Measurements from ENCODE around the gene GADD45G. TPM values are rescaled to one million over a fixed set of nuclear protein-coding genes. Genes with fewer than 3 reads are reported as not detected.

GADD45G gene
- total and polyA plus RNA-seq, 10 of the 15 experiments (the other 5 are each of a cell fraction or from before 2014, with no cell fraction given): 0.07 to 1.00 (median 0.29) TPM; not detected in 4

- ChIA-PET RAD21 (ENCODE audit: unreplicated experiment) (interaction anchor here (0.5 to 6.3 kb wide), 15 partner anchors 23 to 628 kb away, joined by 3 to 125 read pairs (median 5); no protein-coding TSS in a partner anchor), POLR2A (interaction anchor here (0.6 kb wide), 1 partner anchor 1135 kb away, joined by 3 read pairs; no protein-coding TSS in a partner anchor), CTCF (interaction anchor here (0.7 to 10.1 kb wide), 39 partner anchors 10 to 1274 kb away, joined by 3 to 282 read pairs (median 4); no protein-coding TSS in a partner anchor), SMC1A (ENCODE audit: uncharacterized antibody, unreplicated experiment) (interaction anchor here (0.7 to 6.4 kb wide), 20 partner anchors 16 to 1271 kb away, joined by 3 to 89 read pairs (median 4); no protein-coding TSS in a partner anchor)
- Histone ChIP-seq H3K36me3 (ENCODE audit: control insufficient read depth in 2 of 2, insufficient read depth in 2 of 2, low read length in 1 of 2) (no peaks in the 10 kb centered on the region), H3K9ac (ENCODE audit: control insufficient read depth, insufficient read depth, low read length) (no peak overlapping the region), H3K27me3 (replicated peaks in 1 of 2; ENCODE audit: control insufficient read depth in 2 of 2, insufficient read depth in 2 of 2, low read length in 1 of 2) (peaks cover 3 to 9% of the 10 kb centered on the region in 2 experiments), H3K9me3 (replicated peaks; ENCODE audit: control insufficient read depth, insufficient read depth, low read length) (no peaks in the 10 kb centered on the region), H3K4me1 (ENCODE audit: control insufficient read depth, insufficient read depth, low read length) (peaks cover 9% of the 10 kb centered on the region), H3K4me3 (no peak overlapping the region), H2AFZ (ENCODE audit: control insufficient read depth, low read depth, low read length) (no peak overlapping the region), H4K20me1 (ENCODE audit: control insufficient read depth, insufficient read depth) (no peaks in the 10 kb centered on the region), H3K79me2 (ENCODE audit: control insufficient read depth, insufficient read depth, low read length) (no peaks in the 10 kb centered on the region), H3K27ac (ENCODE audit: control insufficient read depth, insufficient read depth) (no peak overlapping the region), H3K4me2 (ENCODE audit: control insufficient read depth, insufficient read depth) (no peak overlapping the region)
- TF ChIP-seq RFX5 (IDR thresholded peaks at IDR 0.05; ENCODE audit: low read depth, low read length) (no peak), IKZF1 (conservative IDR thresholded peaks at IDR 0.05) (no peak), SREBF2 (IDR thresholded peaks at IDR 0.05; ENCODE audit: low read length) (no peak), RCOR1 (conservative IDR thresholded peaks at IDR 0.05; ENCODE audit: low read depth, low read length) (no peak), CHD2 (IDR thresholded peaks at IDR 0.05; ENCODE audit: borderline replicate concordance, low read depth, low read length) (no peak), PAX5 (IDR thresholded peaks at IDR 0.05; ENCODE audit: borderline replicate concordance, low read depth, low read length) (no peak), SPI1 (IDR thresholded peaks at IDR 0.05; ENCODE audit: borderline replicate concordance, insufficient read depth, low read depth, low read length) (no peak), JUND (IDR thresholded peaks at IDR 0.05; ENCODE audit: low read depth, low read length) (no peak), EGR1 (IDR thresholded peaks at IDR 0.05; ENCODE audit: borderline replicate concordance in 1 of 2, low read depth in 2 of 2, low read length in 2 of 2) (no peak), FOS (IDR thresholded peaks at IDR 0.05; ENCODE audit: borderline replicate concordance, extremely low read depth, insufficient read length) (no peak), RAD21 (IDR thresholded peaks at IDR 0.05; ENCODE audit: insufficient read depth, low read depth, low read length) (no peak)
- TF ChIP-seq, protein P1, sequence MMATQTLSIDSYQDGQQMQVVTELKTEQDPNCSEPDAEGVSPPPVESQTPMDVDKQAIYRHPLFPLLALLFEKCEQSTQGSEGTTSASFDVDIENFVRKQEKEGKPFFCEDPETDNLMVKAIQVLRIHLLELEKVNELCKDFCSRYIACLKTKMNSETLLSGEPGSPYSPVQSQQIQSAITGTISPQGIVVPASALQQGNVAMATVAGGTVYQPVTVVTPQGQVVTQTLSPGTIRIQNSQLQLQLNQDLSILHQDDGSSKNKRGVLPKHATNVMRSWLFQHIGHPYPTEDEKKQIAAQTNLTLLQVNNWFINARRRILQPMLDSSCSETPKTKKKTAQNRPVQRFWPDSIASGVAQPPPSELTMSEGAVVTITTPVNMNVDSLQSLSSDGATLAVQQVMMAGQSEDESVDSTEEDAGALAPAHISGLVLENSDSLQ (IDR thresholded peaks at IDR 0.05): no peak
- 5% methylated on average over 10 of the region's 10 CpGs for WGBS (ENCODE audit: insufficient coverage, insufficient replicate concordance, low lambda C conversion rate, missing lambda C conversion rate)
- no peak for FAIRE-seq
- intact Hi-C loops (cut with micrococcal nuclease; ENCODE audit: unreplicated experiment): loop anchor here (1.0 to 10.0 kb wide), 2 partner anchors 503 to 1166 kb away; no protein-coding TSS in a partner anchor
- no peak for DNase-seq (ENCODE audit: low read depth, low spot score)
- BruUV-seq (replicated peaks): no TSS peak
- in situ Hi-C loops (cut with MboI): loop anchor here (10.0 to 25.0 kb wide), 3 partner anchors 606 to 1263 kb away; no protein-coding TSS in a partner anchor
- no peak for ATAC-seq
These were observed 5.9 kb upstream of the GADD45G start for GRCh38 chr9:89598926-89599325.

Measured in GM12878 (cell line).